PC-3 (cell line): ENCODE data around the gene HDHD5. TPM values are rescaled to one million over a fixed set of nuclear protein-coding genes. Genes with fewer than 3 reads are reported as not detected.
A peak's percentile ranks its signal among the peaks of the same experiment; 100 is the strongest.

Experiments used
- ATAC-seq: fragments of 200-7000 bp; cut with Tn5 transposase; 2 replicates; pipeline ENCODE4 v1.9.1; 2020; ENCODE audit warnings: mild to moderate bottlenecking, moderate library complexity
- BruUV-seq: library from RNA; stranded (reverse); fragments of 400-500 nt; replicated peaks from 2 replicates; lab custom pipeline; 2021; lab: Mats Ljungman, UMichigan
- CTCF ChIA-PET: fragments of 300-600 bp; sonication (Branson Sonifier 250); formaldehyde crosslinking; loops from one replicate; lab custom pipeline; 2022; ENCODE audit warnings: antibody characterized with exemption; lab: Charles Lee
- POLR2A ChIA-PET: fragments of 300-600 bp; sonication (Branson Sonifier 250); formaldehyde crosslinking; loops from one replicate; lab custom pipeline; 2022; ENCODE audit warnings: antibody characterized with exemption; ENCODE audit not compliant: unreplicated experiment; lab: Charles Lee
- DNase-seq: peaks from one replicate; pipeline ENCODE4 v3.0.0-alpha.2; 2015
- H2AFZ ChIP-seq: fragments of 300-600 bp; sonication (generic); 2 replicates; pipeline ENCODE4 v1.6.0; 2016; ENCODE audit warnings: antibody characterized with exemption, low read length
- H3F3A ChIP-seq: fragments of 300-600 bp; sonication (generic); one replicate; pipeline ENCODE4 v1.6.0; 2017; ENCODE audit warnings: antibody characterized with exemption, low read length, control low read depth, mild to moderate bottlenecking; ENCODE audit not compliant: unreplicated experiment
- H3K27ac ChIP-seq: fragments of 300-600 bp; sonication (generic); 2 replicates; pipeline ENCODE4 v1.5.1; 2016; ENCODE audit warnings: mild to moderate bottlenecking, low read length
- H3K27me3 ChIP-seq: fragments of 300-600 bp; sonication (generic); 2 replicates; pipeline ENCODE4 v1.6.1; 2016; ENCODE audit warnings: low read length, mixed read lengths
- H3K36me3 ChIP-seq: fragments of 300-600 bp; sonication (generic); 2 replicates; pipeline ENCODE4 v1.6.1; 2016; ENCODE audit warnings: low read depth, mixed run types, low read length, mixed read lengths
- H3K4me1 ChIP-seq: fragments of 300-600 bp; sonication (generic); 2 replicates; pipeline ENCODE4 v1.5.1; 2016; ENCODE audit warnings: low read length; ENCODE audit not compliant: insufficient read depth
- H3K4me2 ChIP-seq: fragments of 300-600 bp; sonication (generic); 2 replicates; pipeline ENCODE4 v1.6.0; 2016; ENCODE audit warnings: low read length
- H3K4me3 ChIP-seq: fragments of 300-600 bp; sonication (generic); 2 replicates; pipeline ENCODE4 v1.5.1; 2016; ENCODE audit warnings: mild to moderate bottlenecking, low read length, mixed read lengths
- H3K79me2 ChIP-seq: fragments of 300-600 bp; sonication (generic); 2 replicates; pipeline ENCODE4 v1.6.1; 2017; ENCODE audit warnings: low read length, mixed read lengths
- H3K9ac ChIP-seq: fragments of 300-600 bp; sonication (generic); 2 replicates; pipeline ENCODE4 v1.6.0; 2016; ENCODE audit warnings: mild to moderate bottlenecking, low read length
- H3K9me2 ChIP-seq: fragments of 300-600 bp; sonication (generic); replicated peaks from 2 replicates; pipeline ENCODE4 v1.6.1; 2016; ENCODE audit warnings: mixed run types, low read length, mixed read lengths
- H3K9me3 ChIP-seq: fragments of 300-600 bp; sonication (generic); 2 replicates; pipeline ENCODE4 v1.6.1; 2016; ENCODE audit warnings: low read length, mixed read lengths
- H4K20me1 ChIP-seq: fragments of 300-600 bp; sonication (generic); 2 replicates; pipeline ENCODE4 v1.6.1; 2016; ENCODE audit warnings: low read length, mixed read lengths
- EZH2 ChIP-seq: fragments of 300-600 bp; sonication (generic); IDR thresholded peaks from one replicate; pipeline ENCODE4 v1.6.1; 2017; ENCODE audit warnings: antibody characterized with exemption, mild to moderate bottlenecking, low read length; ENCODE audit not compliant: unreplicated experiment
- EZH2phosphoT487 ChIP-seq: fragments of 300-600 bp; sonication (generic); IDR thresholded peaks from 2 replicates; pipeline ENCODE4 v1.6.1; 2018; ENCODE audit warnings: mild to moderate bottlenecking, antibody characterized with exemption, low read length, borderline replicate concordance
- intact Hi-C: fragments of 100-400 bp; cut with micrococcal nuclease; formaldehyde crosslinking; loops from 2 replicates; pipeline ENCODE4 v1.9.0; 2023
- total RNA-seq: library from RNA; depleted of rRNA; stranded (reverse); fragments of >200 nt; gene quantifications from 2 replicates; pipeline ENCODE4 v1.2.3, GENCODE V29; 2014
- TF ChIP-seq, protein P1 (sequence below): fragments of 300-600 bp; sonication (generic); conservative IDR thresholded peaks from 2 replicates; pipeline ENCODE4 v1.5.1; 2017; ENCODE audit warnings: antibody characterized with exemption, low read depth, mild to moderate bottlenecking, low read length

Gene HDHD5
- total RNA-seq, 1 experiment from 2014 or later = 57.3 TPM

DNA sequence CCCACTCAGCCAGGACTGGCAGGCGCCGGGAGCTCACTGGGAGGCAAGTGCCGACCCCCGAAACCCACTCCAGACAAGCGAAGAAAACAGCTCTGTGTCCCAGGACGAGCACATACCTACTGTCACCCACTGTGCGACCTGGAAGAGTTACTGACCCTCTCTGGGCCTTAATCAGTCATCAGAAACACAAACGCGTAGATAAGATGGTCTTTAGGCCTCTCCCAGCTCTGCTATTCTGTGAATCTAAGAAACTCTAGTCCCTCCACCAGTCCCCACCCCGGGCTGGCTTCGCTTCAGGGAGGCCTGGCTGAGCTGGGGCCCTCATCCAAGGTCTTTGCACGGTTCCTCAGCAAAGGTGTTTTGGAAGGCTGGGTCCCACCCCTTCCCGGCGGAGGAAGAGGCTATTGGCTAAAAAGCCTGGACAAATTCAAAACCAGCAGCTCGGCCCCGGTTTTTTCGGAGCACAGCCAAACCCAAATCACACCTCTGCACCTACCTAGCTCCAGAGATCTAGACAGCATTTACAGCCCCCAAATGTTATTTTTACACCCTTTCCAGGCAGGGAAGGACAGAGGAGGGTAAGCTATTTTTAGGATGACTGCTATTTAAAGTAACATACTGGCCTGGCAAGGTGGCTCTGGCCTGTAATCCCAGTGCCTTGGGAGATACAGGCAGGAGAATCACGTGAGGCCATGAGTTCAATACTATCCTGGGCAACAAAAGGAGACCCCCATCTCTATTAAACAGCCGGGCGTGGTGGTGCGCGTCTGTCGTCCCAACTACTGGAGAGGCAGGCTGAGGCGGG, 13.2 kb upstream of the HDHD5 start:
- Histone ChIP-seq H3K9me3 (no peaks in the 10 kb centered on the region), H3K4me2 (peak overlapping the region; percentile 84), H2AFZ (peak overlapping the region; percentile 85), H3K4me1 (no peaks in the 10 kb centered on the region), H3K79me2 (no peaks in the 10 kb centered on the region), H3F3A (no peaks in the 10 kb centered on the region), H3K9ac (peak overlapping the region; percentile 74; the same call in 1 of the 2 replicates), H3K36me3 (no peaks in the 10 kb centered on the region), H3K9me2 (no peaks in the 10 kb centered on the region), H3K27me3 (no peaks in the 10 kb centered on the region), H3K27ac (no peak overlapping the region), H3K4me3 (peak overlapping the region; percentile 76; the same call in 1 of the 2 replicates), H4K20me1 (no peaks in the 10 kb centered on the region)
- DNase-seq (no peak), ATAC-seq (no peak)
- ChIA-PET CTCF (interaction anchor here (0.5 to 1.9 kb wide), 15 partner anchors 11 to 871 kb away, joined by 3 to 34 read pairs (median 4); no protein-coding TSS in a partner anchor), POLR2A (interaction anchor here (0.5 to 0.7 kb wide), 2 partner anchors 60 to 606 kb away, joined by 4 to 11 read pairs; no protein-coding TSS in a partner anchor)
- TF ChIP-seq, protein P1, sequence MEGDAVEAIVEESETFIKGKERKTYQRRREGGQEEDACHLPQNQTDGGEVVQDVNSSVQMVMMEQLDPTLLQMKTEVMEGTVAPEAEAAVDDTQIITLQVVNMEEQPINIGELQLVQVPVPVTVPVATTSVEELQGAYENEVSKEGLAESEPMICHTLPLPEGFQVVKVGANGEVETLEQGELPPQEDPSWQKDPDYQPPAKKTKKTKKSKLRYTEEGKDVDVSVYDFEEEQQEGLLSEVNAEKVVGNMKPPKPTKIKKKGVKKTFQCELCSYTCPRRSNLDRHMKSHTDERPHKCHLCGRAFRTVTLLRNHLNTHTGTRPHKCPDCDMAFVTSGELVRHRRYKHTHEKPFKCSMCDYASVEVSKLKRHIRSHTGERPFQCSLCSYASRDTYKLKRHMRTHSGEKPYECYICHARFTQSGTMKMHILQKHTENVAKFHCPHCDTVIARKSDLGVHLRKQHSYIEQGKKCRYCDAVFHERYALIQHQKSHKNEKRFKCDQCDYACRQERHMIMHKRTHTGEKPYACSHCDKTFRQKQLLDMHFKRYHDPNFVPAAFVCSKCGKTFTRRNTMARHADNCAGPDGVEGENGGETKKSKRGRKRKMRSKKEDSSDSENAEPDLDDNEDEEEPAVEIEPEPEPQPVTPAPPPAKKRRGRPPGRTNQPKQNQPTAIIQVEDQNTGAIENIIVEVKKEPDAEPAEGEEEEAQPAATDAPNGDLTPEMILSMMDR = no peak
- TF ChIP-seq EZH2phosphoT487 (no peak), EZH2 (no peak)
- TSS peak; percentile 78 for BruUV-seq
- intact Hi-C loops = no loop called here

DNA sequence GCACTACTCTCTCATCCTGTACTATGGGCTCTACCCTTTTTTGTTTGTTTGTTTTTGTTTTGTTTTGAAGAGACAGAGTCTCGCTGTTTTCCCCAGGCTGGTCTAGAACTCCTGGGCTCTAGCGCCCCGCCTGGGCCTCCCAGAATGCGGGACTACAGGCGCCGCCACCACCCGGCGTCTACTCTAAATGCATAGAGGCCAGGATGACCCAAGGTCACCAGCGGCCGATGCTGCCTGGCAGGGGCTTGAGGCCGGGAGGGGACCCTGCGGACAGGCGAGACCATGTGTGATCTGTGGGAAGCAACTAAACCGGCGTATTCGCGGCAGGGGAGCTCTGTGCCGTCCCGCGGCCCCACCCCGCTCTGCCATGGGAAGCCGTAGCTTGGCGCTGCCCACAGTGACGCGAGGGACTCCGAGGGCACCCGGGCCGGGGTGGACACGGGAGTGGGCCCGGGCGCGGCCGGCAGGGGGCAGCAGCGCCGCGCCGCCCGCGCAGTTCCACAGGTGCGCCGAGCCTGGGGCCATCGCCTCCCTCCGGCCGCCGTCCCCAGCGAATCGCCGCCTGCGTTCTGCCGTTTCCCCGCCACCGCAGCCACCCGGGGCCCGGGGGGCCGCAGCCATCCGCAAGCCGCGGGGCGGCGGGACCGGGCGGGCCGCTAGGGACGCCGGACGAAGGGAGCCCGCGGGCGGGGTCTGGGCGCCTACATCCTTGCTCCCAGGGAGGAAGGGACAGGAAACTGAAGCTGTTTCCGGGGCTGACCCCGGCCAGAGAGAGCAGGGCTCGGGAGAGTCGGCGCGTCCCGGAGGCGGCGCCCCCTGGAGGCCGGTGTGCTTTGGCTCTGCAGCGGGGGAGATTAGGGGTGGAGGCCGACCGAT, 12.3 kb upstream of the HDHD5 start:
- H3K9me3 ChIP-seq = no peaks in the 10 kb centered on the region
- H3K9me2 ChIP-seq = no peaks in the 10 kb centered on the region
- TSS peak; percentile 75 for BruUV-seq
- ChIA-PET CTCF (interaction anchor here (0.5 to 1.9 kb wide), 17 partner anchors 10 to 872 kb away, joined by 3 to 34 read pairs (median 4); partner anchors contain the start of gene HDHD5), POLR2A (interaction anchor here (0.5 kb wide), 1 partner anchor 59 kb away, joined by 11 read pairs; no protein-coding TSS in a partner anchor)
- no peaks in the 10 kb centered on the region for H3K27me3 ChIP-seq
- H3K79me2 ChIP-seq = no peaks in the 10 kb centered on the region
- ATAC-seq (peak; percentile 96), DNase-seq (peak; percentile 83)
- no peak for TF ChIP-seq EZH2
- TF ChIP-seq EZH2phosphoT487 = no peak
- TF ChIP-seq, protein P1 = peak; percentile 71
- intact Hi-C loops = loop anchor here (1.0 to 2.0 kb wide), 3 partner anchors 87 to 330 kb away; partner anchors contain the start of gene IL17RA
- peak overlapping the region; percentile 84 for H3K4me2 ChIP-seq
- H3K4me3 ChIP-seq = peak overlapping the region; percentile 76
- no peaks in the 10 kb centered on the region for H3K4me1 ChIP-seq
- H3K36me3 ChIP-seq = no peaks in the 10 kb centered on the region
- no peaks in the 10 kb centered on the region for H3F3A ChIP-seq
- no peaks in the 10 kb centered on the region for H4K20me1 ChIP-seq
- H2AFZ ChIP-seq = peak overlapping the region; percentile 85
- H3K27ac ChIP-seq = peak overlapping the region; percentile 49
- H3K9ac ChIP-seq = peak overlapping the region; percentile 74
